H9 (cell line): ENCODE data around the gene NGF. TPM values are rescaled to one million over a fixed set of nuclear protein-coding genes. Genes with fewer than 3 reads are reported as not detected.

Experiments
- DNase-seq: peaks from one replicate; pipeline ENCODE4 v3.0.0-alpha.2; 2017
- H2AFZ ChIP-seq: one replicate; pipeline ENCODE4 v1.6.1; 2013; ENCODE audit warnings: mild to moderate bottlenecking, low read length, control low read depth, moderate library complexity
- H2AK5ac ChIP-seq: 2 replicates; pipeline ENCODE4 v1.6.1; 2013; ENCODE audit warnings: low read length, control low read depth, mixed read lengths; ENCODE audit not compliant: insufficient read length
- H2BK120ac ChIP-seq: one replicate; pipeline ENCODE4 v1.6.1; 2013; ENCODE audit warnings: low read depth, mild to moderate bottlenecking, low read length, control low read depth, inconsistent platforms; ENCODE audit not compliant: poor library complexity, severe bottlenecking
- H2BK12ac ChIP-seq: 2 replicates; pipeline ENCODE4 v1.6.1; 2013; ENCODE audit warnings: low read length, control low read depth, mixed read lengths, low read depth; ENCODE audit not compliant: insufficient read length
- H2BK15ac ChIP-seq: 2 replicates; pipeline ENCODE4 v1.6.1; 2013; ENCODE audit warnings: low read depth, low read length, control low read depth
- H2BK20ac ChIP-seq: one replicate; pipeline ENCODE4 v1.6.1; 2013; ENCODE audit warnings: low read depth, mild to moderate bottlenecking, low read length, control low read depth, inconsistent platforms; ENCODE audit not compliant: poor library complexity, severe bottlenecking
- H2BK5ac ChIP-seq: 2 replicates; pipeline ENCODE4 v1.6.1; 2013; ENCODE audit warnings: low read length, control low read depth, mixed read lengths; ENCODE audit not compliant: insufficient read length
- H3K14ac ChIP-seq: 2 replicates; pipeline ENCODE4 v1.6.1; 2013; ENCODE audit warnings: low read length, control low read depth; ENCODE audit not compliant: insufficient read depth
- H3K18ac ChIP-seq: 2 replicates; pipeline ENCODE4 v1.6.1; 2013; ENCODE audit warnings: low read depth, mild to moderate bottlenecking, mixed read lengths, low read length, control low read depth; ENCODE audit not compliant: insufficient read length
- H3K23ac ChIP-seq: 2 replicates; pipeline ENCODE4 v1.6.1; 2013; ENCODE audit warnings: low read length, control low read depth, mixed read lengths, low read depth; ENCODE audit not compliant: insufficient read length
- H3K23me2 ChIP-seq: 2 replicates; pipeline ENCODE4 v1.6.1; 2013; ENCODE audit warnings: low read depth, mild to moderate bottlenecking, mixed read lengths, low read length, control low read depth; ENCODE audit not compliant: insufficient read length, poor library complexity, severe bottlenecking
- H3K27ac ChIP-seq: 2 replicates; pipeline ENCODE4 v1.5.1; 2013; ENCODE audit warnings: low read length, control low read depth, mixed read lengths, low read depth; ENCODE audit not compliant: insufficient read length
- H3K27me3 ChIP-seq: 2 replicates; pipeline ENCODE4 v1.6.1; 2013; ENCODE audit warnings: low read length, control low read depth, inconsistent platforms; ENCODE audit not compliant: insufficient read depth
- H3K4ac ChIP-seq: 2 replicates; pipeline ENCODE4 v1.6.1; 2013; ENCODE audit warnings: low read depth, mild to moderate bottlenecking, control low read depth, inconsistent platforms, low read length, moderate library complexity
- H3K4me1 ChIP-seq: 2 replicates; pipeline ENCODE4 v1.6.1; 2013; ENCODE audit warnings: low read length, control low read depth, inconsistent platforms; ENCODE audit not compliant: insufficient read depth
- H3K4me2 ChIP-seq: 2 replicates; pipeline ENCODE4 v1.6.1; 2013; ENCODE audit warnings: low read length, control low read depth, mixed read lengths; ENCODE audit not compliant: insufficient read length, insufficient read depth
- H3K56ac ChIP-seq: 2 replicates; pipeline ENCODE4 v1.6.1; 2013; ENCODE audit warnings: low read depth, mild to moderate bottlenecking, mixed read lengths, low read length, control low read depth; ENCODE audit not compliant: insufficient read length
- H3K79me1 ChIP-seq: 2 replicates; pipeline ENCODE4 v1.6.1; 2013; ENCODE audit warnings: low read depth, mild to moderate bottlenecking, moderate library complexity, low read length, control low read depth, inconsistent platforms; ENCODE audit not compliant: insufficient read depth, poor library complexity, severe bottlenecking
- H3K79me2 ChIP-seq: 2 replicates; pipeline ENCODE4 v1.6.1; 2013; ENCODE audit warnings: low read length, control low read depth, inconsistent platforms; ENCODE audit not compliant: insufficient read depth
- H3K9ac ChIP-seq: 2 replicates; pipeline ENCODE4 v1.6.1; 2013; ENCODE audit warnings: low read length, control low read depth, mixed read lengths; ENCODE audit not compliant: insufficient read length; ENCODE audit errors: extremely low read depth
- H3K9me3 ChIP-seq: one replicate; pipeline ENCODE4 v1.6.1; 2013; ENCODE audit warnings: low read depth, low read length, inconsistent platforms; ENCODE audit not compliant: control insufficient read depth
- H3T11ph ChIP-seq: one replicate; pipeline ENCODE4 v1.6.1; 2013; ENCODE audit warnings: mild to moderate bottlenecking, low read length, control low read depth, inconsistent platforms
- H4K20me1 ChIP-seq: one replicate; pipeline ENCODE4 v1.6.1; 2013; ENCODE audit not compliant: control insufficient read depth, insufficient read length, insufficient read depth
- H4K5ac ChIP-seq: 2 replicates; pipeline ENCODE4 v1.6.1; 2013; ENCODE audit warnings: low read depth, mild to moderate bottlenecking, mixed read lengths, low read length, control low read depth; ENCODE audit not compliant: insufficient read length
- H4K8ac ChIP-seq: replicated peaks from 2 replicates; pipeline ENCODE4 v1.6.1; 2013; ENCODE audit warnings: low read length, control low read depth, mixed read lengths, low read depth; ENCODE audit not compliant: insufficient read length
- H4K91ac ChIP-seq: 2 replicates; pipeline ENCODE4 v1.6.1; 2013; ENCODE audit warnings: low read depth, mild to moderate bottlenecking, moderate library complexity, mixed read lengths, low read length, control low read depth; ENCODE audit not compliant: insufficient read length
- H3K27ac Mint-ChIP-seq, 3 experiments: 2 replicates in 2 of 3; 3 replicates in 1 of 3; pipeline ENCODE4 v1.8.0; 2020 to 2021; ENCODE audit warnings: mixed read lengths in 3 of 3, mild to moderate bottlenecking in 1 of 3, moderate library complexity in 1 of 3
- H3K27me3 Mint-ChIP-seq: 2 replicates; pipeline ENCODE4 v1.8.0; 2021; ENCODE audit warnings: low read depth, mild to moderate bottlenecking, moderate library complexity, mixed read lengths
- H3K36me3 Mint-ChIP-seq, 3 experiments: 2 replicates in 2 of 3; 3 replicates in 1 of 3; pipeline ENCODE4 v1.8.0; 2020 to 2021; ENCODE audit warnings: low read depth in 3 of 3, mixed read lengths in 3 of 3; ENCODE audit not compliant: insufficient read depth in 1 of 3
- H3K4me1 Mint-ChIP-seq, 2 experiments: 2 replicates each; pipeline ENCODE4 v1.8.0; 2020; ENCODE audit warnings: mixed read lengths in 2 of 2
- H3K4me3 Mint-ChIP-seq, 2 experiments: 2 replicates in 1 of 2; 3 replicates in 1 of 2; pipeline ENCODE4 v1.8.0; 2020 to 2021; ENCODE audit warnings: mild to moderate bottlenecking in 2 of 2, mixed read lengths in 2 of 2, moderate library complexity in 1 of 2
- H3K9me3 Mint-ChIP-seq, 2 experiments: 2 replicates in 1 of 2; 3 replicates in 1 of 2; pipeline ENCODE4 v1.8.0; 2020; ENCODE audit warnings: mild to moderate bottlenecking in 2 of 2, mixed read lengths in 2 of 2, moderate library complexity in 1 of 2
- CTCF ChIP-seq: fragments of 200-600 bp; sonication (generic); conservative IDR thresholded peaks from 3 replicates; pipeline ENCODE4 v1.8.0; 2021; ENCODE audit warnings: antibody characterized with exemption, mild to moderate bottlenecking
- WGBS: extraction: QIAGEN DNeasy Blood & Tissue Kit; methylation state at CpG from one replicate; pipeline ENCODE4 v1.1.7; 2013; ENCODE audit warnings: missing lambda C conversion rate, low lambda C conversion rate, mixed read lengths; ENCODE audit not compliant: insufficient read length; ENCODE audit errors: extremely low coverage; 5-methylcytosine and 5-hydroxymethylcytosine counted together
- total RNA-seq: library from RNA; stranded (reverse); gene quantifications from 2 replicates; pipeline ENCODE4 v1.2.1, GENCODE V29; 2021

Gene NGF
- total RNA-seq, 1 experiment from 2014 or later = 0.22 TPM

- no peak overlapping the region for H2BK5ac ChIP-seq
These were observed 20.7 kb downstream of the NGF start for GRCh38 chr1:115317101-115318012.

More at GRCh38 chr1:115317101-115318012, 20.7 kb downstream of the NGF start:
- no peak overlapping the region for H3K14ac ChIP-seq
- H3K4me1 ChIP-seq = no peaks in the 10 kb centered on the region
- H3K27me3 Mint-ChIP-seq = no peaks in the 10 kb centered on the region; the same call in 1 of the 2 replicates
- H2BK15ac ChIP-seq = no peak overlapping the region
- no peaks in the 10 kb centered on the region for H4K20me1 ChIP-seq
- H4K5ac ChIP-seq = no peak overlapping the region
- H2BK12ac ChIP-seq = no peak overlapping the region
- no peak overlapping the region for H4K91ac ChIP-seq
- WGBS = no CpG with 5 or more reads among the region's 11 CpGs
- H3K4me1 Mint-ChIP-seq = peaks cover 0 to 6% of the 10 kb centered on the region in 2 experiments; a peak in 2 of 4 replicates
- no peak overlapping the region for H2AK5ac ChIP-seq
- H3K79me2 ChIP-seq = no peaks in the 10 kb centered on the region
- H3K23ac ChIP-seq = no peak overlapping the region
- no peaks in the 10 kb centered on the region for H3K9me3 ChIP-seq
- no peak overlapping the region for H3K4ac ChIP-seq
- no peak overlapping the region for H2BK120ac ChIP-seq
- no peak overlapping the region for H3K4me3 Mint-ChIP-seq
- no peak overlapping the region for H3K4me2 ChIP-seq
- H2AFZ ChIP-seq = no peak overlapping the region
- no peaks in the 10 kb centered on the region; a peak in 1 of 7 replicates for H3K36me3 Mint-ChIP-seq
- H3K27me3 ChIP-seq = no peaks in the 10 kb centered on the region
- no peaks in the 10 kb centered on the region for H3K79me1 ChIP-seq
- no peaks in the 10 kb centered on the region for H3K9me3 Mint-ChIP-seq
- H4K8ac ChIP-seq = no peak overlapping the region
- no peak overlapping the region for H3T11ph ChIP-seq
- no peak overlapping the region for H3K56ac ChIP-seq
- no peak overlapping the region for H3K18ac ChIP-seq
- H3K23me2 ChIP-seq = no peaks in the 10 kb centered on the region
- no peak for TF ChIP-seq CTCF
- H3K9ac ChIP-seq = no peak overlapping the region
- H3K27ac ChIP-seq = no peak overlapping the region
- no peak overlapping the region; a peak in 1 of 7 replicates for H3K27ac Mint-ChIP-seq
- H2BK20ac ChIP-seq = no peak overlapping the region
- DNase-seq = no peak
